Thymus (tissue), 11 donors: ENCODE measurements around the gene SCAMP4. TPM values are rescaled to one million over a fixed set of nuclear protein-coding genes. Genes with fewer than 3 reads are reported as not detected.
"Not testable (repeated sequence)": the region's sequence is repeated elsewhere in the genome, so short reads cannot be mapped to it uniquely, and the experiment has no call there.

Source experiments
- DNase-seq, 9 donors: peaks; one replicate each; pipeline ENCODE4 v3.0.0-alpha.2; 2013; ENCODE audit warnings: low spot score in 9 of 9, low read depth in 6 of 9, missing footprints in 1 of 9
- H3K27ac ChIP-seq, 2 donors: one replicate each; pipeline ENCODE4 v1.5.1; 2013; ENCODE audit warnings: control low read depth in 1 of 2, low read depth in 1 of 2, low read length in 1 of 2, mild to moderate bottlenecking in 1 of 2, moderate library complexity in 1 of 2
- H3K27me3 ChIP-seq, 2 donors: one replicate each; pipeline ENCODE4 v1.5.1; 2013; ENCODE audit warnings: low read length in 1 of 2; ENCODE audit not compliant: control insufficient read depth in 2 of 2, insufficient read depth in 1 of 2
- H3K36me3 ChIP-seq, 2 donors: one replicate each; pipeline ENCODE4 v1.5.1; 2013; ENCODE audit warnings: low read length in 1 of 2, mild to moderate bottlenecking in 1 of 2, moderate library complexity in 1 of 2; ENCODE audit not compliant: control insufficient read depth in 2 of 2, insufficient read depth in 2 of 2
- H3K4me1 ChIP-seq, 2 donors: one replicate each; pipeline ENCODE4 v1.5.1; 2013; ENCODE audit warnings: low read length in 2 of 2; ENCODE audit not compliant: control insufficient read depth in 2 of 2, insufficient read depth in 2 of 2
- H3K4me3 ChIP-seq, 2 donors: one replicate each; pipeline ENCODE4 v1.5.1; 2013; ENCODE audit warnings: low read length in 2 of 2, control low read depth in 1 of 2, mild to moderate bottlenecking in 1 of 2
- H3K9me3 ChIP-seq, 2 donors: one replicate each; pipeline ENCODE4 v1.5.1; 2013; ENCODE audit warnings: low read length in 1 of 2, mild to moderate bottlenecking in 1 of 2; ENCODE audit not compliant: control insufficient read depth in 2 of 2, insufficient read depth in 1 of 2
- WGBS: extraction: QIAGEN DNeasy Blood & Tissue Kit; methylation state at CpG from one replicate; pipeline ENCODE4 v1.1.7; 2013; 5-methylcytosine and 5-hydroxymethylcytosine counted together
- polyA plus RNA-seq: library from polyadenylated mRNA; stranded (reverse); fragments of 200-250 nt; gene quantifications from one replicate; pipeline ENCODE4 v1.2.3, GENCODE V29; 2013
- total RNA-seq: library from RNA; stranded (reverse); fragments of 120-200 nt; gene quantifications from one replicate; pipeline ENCODE4 v1.2.4, GENCODE V29; 2013
- donor health status: healthy.

SCAMP4 gene
- total and polyA plus RNA-seq, 2 donors = 9.2 to 21.9 TPM

DNA sequence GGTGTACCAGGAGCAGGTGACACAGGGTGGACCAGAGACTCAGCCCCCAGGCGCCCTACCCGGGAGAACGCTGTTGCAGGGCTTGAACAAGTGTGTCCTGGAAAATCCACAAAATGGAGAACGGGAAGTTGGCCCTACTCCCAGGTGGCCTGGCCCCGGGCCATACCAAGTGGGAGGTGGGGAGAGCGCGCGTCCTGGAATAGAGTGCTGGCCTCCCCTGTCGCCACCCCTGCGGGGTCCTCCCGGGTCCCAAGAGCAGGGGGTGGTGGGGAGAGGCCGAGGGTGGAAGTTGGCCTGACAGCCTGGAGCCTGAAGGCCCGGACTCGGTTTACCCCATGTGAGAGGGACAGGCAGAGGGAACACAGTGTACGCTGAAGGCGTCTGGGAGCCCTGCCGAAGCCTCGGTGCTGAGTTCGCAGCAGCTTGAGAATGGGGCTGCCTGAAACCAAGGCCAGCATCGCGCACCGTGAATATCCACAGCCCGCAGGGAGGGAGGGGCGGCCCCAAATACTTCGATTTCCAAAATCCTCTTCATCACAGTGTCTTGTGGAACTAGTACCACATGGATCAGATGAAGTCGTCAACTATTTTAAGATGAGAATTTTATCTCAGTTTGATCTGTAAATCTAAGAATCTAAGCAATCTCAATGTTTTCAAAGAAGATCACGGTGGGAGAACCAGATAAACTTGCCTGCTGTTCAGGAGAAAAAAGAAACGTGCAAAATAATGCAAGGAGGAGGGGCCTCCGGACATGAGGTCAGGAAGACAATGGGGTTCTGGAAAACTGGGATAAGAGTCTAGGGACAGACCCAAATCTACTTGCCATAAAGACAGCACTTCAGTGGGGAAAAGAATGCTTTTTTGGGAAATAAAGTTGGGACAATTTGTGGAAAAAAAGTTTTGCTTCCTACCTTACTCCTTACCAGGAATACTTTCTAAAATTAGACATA, 31.4 kb upstream of the SCAMP4 start:
- no peak for DNase-seq
- Histone ChIP-seq H3K27ac (peak overlapping the region; percentile 42 to 81), H3K27me3 (no peaks in the 10 kb centered on the region), H3K4me1 (peaks cover 18 to 28% of the 10 kb centered on the region in 2 donors), H3K36me3 (peaks cover 29 to 30% of the 10 kb centered on the region in 2 donors), H3K4me3 (peak overlapping the region; percentile 94 to 97), H3K9me3 (peaks cover 0 to 10% of the 10 kb centered on the region in 2 donors)
- 91% methylated on average over 29 of the region's 29 CpGs for WGBS

DNA sequence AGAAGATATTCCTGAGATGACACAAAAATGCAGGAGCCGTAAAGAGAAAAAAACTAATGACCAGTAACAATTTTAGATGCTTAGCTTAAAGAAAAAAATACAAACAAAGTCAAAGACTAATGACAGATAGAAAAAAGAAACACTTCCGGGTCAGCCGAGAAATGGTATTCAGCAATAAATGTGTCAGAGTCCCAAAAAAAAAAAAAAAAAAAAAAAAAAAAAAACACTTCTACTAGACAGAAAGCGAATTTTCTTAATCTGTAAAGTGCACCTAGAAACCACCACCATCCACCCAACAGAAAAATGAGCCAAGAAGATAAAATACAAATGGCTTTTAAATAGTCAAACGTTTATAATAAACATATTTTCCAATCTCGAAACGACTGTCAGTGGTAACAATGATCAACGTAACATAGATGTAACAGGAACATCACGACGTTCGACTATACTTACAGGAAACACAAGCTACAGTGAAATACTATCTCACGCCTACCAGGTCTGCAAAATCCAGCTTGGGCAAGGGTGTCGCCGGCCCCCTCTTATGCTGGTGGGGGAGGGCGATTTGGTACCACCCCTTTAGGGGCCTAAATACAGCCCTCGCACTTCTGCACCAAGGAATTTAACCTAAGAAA, 30.5 kb upstream of the SCAMP4 start:
- Histone ChIP-seq H3K27me3 (no peaks in the 10 kb centered on the region), H3K4me3 (peak overlapping the region; percentile 94 to 97), H3K9me3 (peaks cover 0 to 10% of the 10 kb centered on the region in 2 donors), H3K27ac (peak overlapping the region; percentile 36 to 81), H3K36me3 (peaks cover 29 to 30% of the 10 kb centered on the region in 2 donors), H3K4me1 (peaks cover 18 to 28% of the 10 kb centered on the region in 2 donors)
- 7% methylated on average over 16 of the region's 16 CpGs for WGBS
- DNase-seq = peak in 1 of 9 donors; percentile 52

DNA sequence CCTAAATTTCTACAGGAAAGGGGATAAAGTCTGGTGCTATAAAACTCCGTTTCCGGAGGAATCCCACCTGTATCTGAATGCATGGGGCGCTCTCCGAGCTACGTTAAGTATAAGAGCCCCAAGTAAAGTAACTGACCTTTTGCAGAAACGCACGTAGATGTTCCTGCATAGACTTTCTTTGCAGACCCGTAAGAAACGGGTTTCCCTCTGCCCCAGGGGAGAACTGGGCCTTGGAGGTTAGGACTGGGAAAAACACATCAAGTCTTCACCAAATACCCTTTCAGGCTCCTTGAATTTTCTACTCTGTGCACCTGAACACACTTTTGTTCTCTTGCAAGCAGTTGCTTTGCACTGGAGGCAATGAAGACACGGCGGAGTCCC, 29.9 kb upstream of the SCAMP4 start:
- Histone ChIP-seq H3K36me3 (peaks cover 32 to 33% of the 10 kb centered on the region in 2 donors), H3K27ac (peak overlapping the region; percentile 81 to 96), H3K9me3 (peaks cover 0 to 10% of the 10 kb centered on the region in 2 donors), H3K4me3 (peak overlapping the region; percentile 94 to 97), H3K4me1 (peaks cover 18 to 28% of the 10 kb centered on the region in 2 donors)
- WGBS = 2% methylated on average over 11 of the region's 11 CpGs
- not testable (repeated sequence) for DNase-seq, H3K27me3 ChIP-seq

- Histone ChIP-seq H3K9me3 (peaks cover 0 to 10% of the 10 kb centered on the region in 2 donors), H3K36me3 (peaks cover 33 to 34% of the 10 kb centered on the region in 2 donors), H3K27ac (peak overlapping the region; percentile 81 to 96), H3K27me3 (no peaks in the 10 kb centered on the region), H3K4me1 (peaks cover 18 to 28% of the 10 kb centered on the region in 2 donors), H3K4me3 (peak overlapping the region; percentile 94 to 97)
- peak in 5 of 9 donors; percentile 83 to 94 (median 88) for DNase-seq
- WGBS = under 1% methylated on average over 87 of the region's 87 CpGs
Measured at GRCh38 chr19:1875646-1876495, 29.3 kb upstream of the SCAMP4 start.

GRCh38 chr19:1876496-1877279, 28.5 kb upstream of the SCAMP4 start:
- peak overlapping the region; percentile 33 to 86 for H3K27ac ChIP-seq
- peaks cover 0 to 10% of the 10 kb centered on the region in 2 donors for H3K9me3 ChIP-seq
- not testable (repeated sequence) for DNase-seq, H3K27me3 ChIP-seq
- H3K4me1 ChIP-seq = peaks cover 18 to 29% of the 10 kb centered on the region in 2 donors
- 54% methylated on average over 48 of the region's 53 CpGs for WGBS
- H3K36me3 ChIP-seq = peaks cover 28 to 29% of the 10 kb centered on the region in 2 donors
- H3K4me3 ChIP-seq = peak overlapping the region; percentile 94 to 97

GRCh38 chr19:1877280-1877660, 27.9 kb upstream of the SCAMP4 start:
- Histone ChIP-seq H3K4me1 (peaks cover 22 to 35% of the 10 kb centered on the region in 2 donors), H3K9me3 (peaks cover 0 to 10% of the 10 kb centered on the region in 2 donors), H3K36me3 (peaks cover 26 to 28% of the 10 kb centered on the region in 2 donors)
- H3K27me3 ChIP-seq, H3K4me3 ChIP-seq, H3K27ac ChIP-seq, DNase-seq: not testable (repeated sequence)
- 90% methylated on average over 35 of the region's 47 CpGs for WGBS

DNA sequence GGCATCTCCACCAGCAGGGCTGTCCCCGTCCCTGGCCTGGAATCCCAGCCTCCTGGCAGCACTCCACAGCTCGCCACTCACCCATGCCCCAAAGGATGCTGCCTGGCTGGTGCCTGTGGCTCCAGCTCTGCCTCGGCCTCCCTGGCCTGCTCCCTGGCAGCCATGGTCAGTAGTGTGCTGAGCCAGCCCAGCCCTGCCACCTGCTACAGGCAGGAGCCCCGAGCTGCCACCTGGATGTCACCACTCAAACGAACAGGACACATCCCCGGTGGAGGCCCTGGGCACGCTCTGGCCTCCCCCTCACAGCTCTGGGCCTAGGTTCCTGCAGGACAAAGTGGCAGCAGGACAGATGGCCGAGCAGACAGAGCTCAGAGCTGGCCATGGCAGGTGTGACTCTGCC, 26.6 kb upstream of the SCAMP4 start:
- Histone ChIP-seq H3K36me3 (peaks cover 14 to 15% of the 10 kb centered on the region in 2 donors), H3K9me3 (peaks cover 0 to 10% of the 10 kb centered on the region in 2 donors), H3K4me1 (peaks cover 25 to 37% of the 10 kb centered on the region in 2 donors), H3K27ac (peak overlapping the region in 1 of 2 donors; percentile 31)
- not testable (repeated sequence) for H3K27me3 ChIP-seq, DNase-seq, H3K4me3 ChIP-seq
- 94% methylated on average over 8 of the region's 8 CpGs for WGBS

DNA sequence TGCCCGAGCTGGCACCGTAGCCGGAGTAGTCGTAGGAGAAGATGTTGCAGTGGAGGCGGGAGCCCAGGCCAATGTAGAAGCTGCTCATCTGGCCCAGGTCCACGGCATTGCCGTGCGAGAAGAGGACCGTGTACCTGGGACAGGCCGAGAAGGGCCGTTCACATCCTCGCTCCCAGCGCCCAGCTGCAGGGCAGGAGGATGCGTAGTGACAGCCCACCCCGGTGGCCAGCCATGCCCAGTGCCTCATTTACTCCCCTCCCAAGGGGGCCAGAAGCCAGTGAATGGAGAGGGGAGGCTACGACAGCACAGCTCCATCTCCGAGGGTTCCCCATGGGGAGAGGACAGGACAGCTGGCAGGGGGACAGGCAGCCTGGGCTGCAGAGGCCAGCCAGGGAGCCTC, 25.2 kb upstream of the SCAMP4 start:
- Histone ChIP-seq H3K4me1 (peaks cover 27 to 42% of the 10 kb centered on the region in 2 donors), H3K27ac (peak overlapping the region in 1 of 2 donors; percentile 31), H3K36me3 (peaks cover 12 to 13% of the 10 kb centered on the region in 2 donors), H3K9me3 (peaks cover 0 to 10% of the 10 kb centered on the region in 2 donors)
- not testable (repeated sequence) for DNase-seq, H3K27me3 ChIP-seq, H3K4me3 ChIP-seq
- 97% methylated on average over 15 of the region's 17 CpGs for WGBS
